PC-9 (cell line): ENCODE measurements around the gene A4GNT.

ENCODE experiments used
- CTCF ChIP-seq: fragments of 200-600 bp; sonication (generic); conservative IDR thresholded peaks from 2 replicates; pipeline ENCODE4 v1.6.1; 2017; ENCODE audit warnings: mixed run types, antibody characterized with exemption, mild to moderate bottlenecking, moderate library complexity
- EZH2 ChIP-seq: fragments of 200-600 bp; sonication (generic); IDR thresholded peaks from 2 replicates; pipeline ENCODE4 v1.8.0; 2017; ENCODE audit warnings: antibody characterized with exemption, low read depth

- peak; percentile 91 for TF ChIP-seq CTCF
- TF ChIP-seq EZH2: no peak
Measured at GRCh38 chr3:138118612-138119422, 13.4 kb downstream of the A4GNT start.
